Mucosa of descending colon (tissue), 3 donors: ENCODE measurements around the gene SCUBE3. TPM values are rescaled to one million over a fixed set of nuclear protein-coding genes. Genes with fewer than 3 reads are reported as not detected.

Experiments
- ATAC-seq: fragments of 200-7000 bp; cut with Tn5 transposase; one replicate; pipeline ENCODE4 v1.9.1; 2020; ENCODE audit warnings: mild to moderate bottlenecking, moderate library complexity
- DNase-seq, 3 donors: peaks; one replicate each; pipeline ENCODE4 v3.0.0-alpha.2; 2020
- H3K36me3 ChIP-seq: fragments of 200-600 bp; one replicate; pipeline ENCODE4 v1.8.0; 2021; ENCODE audit warnings: low read depth, mild to moderate bottlenecking
- H3K4me1 ChIP-seq: fragments of 200-600 bp; one replicate; pipeline ENCODE4 v1.8.0; 2021; ENCODE audit warnings: low read depth, mild to moderate bottlenecking
- H3K4me3 ChIP-seq: fragments of 200-600 bp; one replicate; pipeline ENCODE4 v1.8.0; 2021; ENCODE audit warnings: mild to moderate bottlenecking
- H3K9me3 ChIP-seq: fragments of 200-600 bp; one replicate; pipeline ENCODE4 v1.8.0; 2021; ENCODE audit warnings: mild to moderate bottlenecking
- intact Hi-C, 2 donors: fragments of 100-400 bp; cut with DNase I in 1 of 2; cut with micrococcal nuclease in 1 of 2; formaldehyde crosslinking; loops; one replicate each; pipeline versions ENCODE4 v1.11.0 to v1.11.1; 2022; cut with DNase I, micrococcal nuclease
- total RNA-seq, 3 donors: library from RNA; stranded (reverse); fragmentation: NEBNext Ultra II Directional in 2 of 3; extraction: Animal tissue kit (Norgen Biotek cat#: 25700) in 2 of 3; gene quantifications; one replicate each; pipeline versions ENCODE4 v1.2.1 to v1.2.4, GENCODE V29; 2021 to 2023
- TF ChIP-seq, protein P1 (sequence below): fragments of 200-600 bp; IDR thresholded peaks from one replicate; pipeline ENCODE4 v1.8.0; 2022; ENCODE audit warnings: antibody characterized with exemption, mild to moderate bottlenecking
- donor health status: DM: no; HTN: no; CAD: no; lungs with moderate emphysema.
- donor health status: DM: no; HTN: no; CAD: no.
- donor health status: DM: no; HTN: yes; CAD: no.

SCUBE3 gene
- total RNA-seq, 3 donors from 2014 or later: 0.14 to 11.6 (median 0.26) TPM

DNA sequence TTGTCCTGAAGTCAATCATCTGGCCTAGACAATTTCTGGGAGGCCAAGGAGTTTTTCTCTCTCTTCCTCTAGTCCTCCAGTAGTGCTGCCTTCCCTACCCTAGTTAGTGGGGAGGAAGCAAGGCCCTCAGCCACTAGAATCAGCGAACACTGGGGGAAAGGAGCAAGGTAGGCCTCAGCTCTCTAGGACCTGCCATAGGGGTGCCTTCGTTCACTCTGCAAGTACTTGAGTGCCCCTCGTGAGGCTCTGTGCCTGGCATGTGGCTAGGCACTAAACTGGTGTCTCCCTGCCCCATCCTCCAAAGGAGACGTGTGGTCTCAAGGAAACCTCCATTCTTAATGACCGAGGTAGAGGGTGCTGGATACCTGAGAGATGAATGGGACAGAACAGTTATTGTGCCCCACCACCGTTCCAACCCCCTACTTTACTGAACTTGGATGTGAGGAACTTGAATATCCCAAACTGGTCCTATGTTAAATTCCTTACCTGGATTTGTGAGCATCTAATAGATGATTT lies 84.9 kb downstream of the SCUBE3 start:
- intact Hi-C loops: no loop called here
- ATAC-seq: no peak

DNA sequence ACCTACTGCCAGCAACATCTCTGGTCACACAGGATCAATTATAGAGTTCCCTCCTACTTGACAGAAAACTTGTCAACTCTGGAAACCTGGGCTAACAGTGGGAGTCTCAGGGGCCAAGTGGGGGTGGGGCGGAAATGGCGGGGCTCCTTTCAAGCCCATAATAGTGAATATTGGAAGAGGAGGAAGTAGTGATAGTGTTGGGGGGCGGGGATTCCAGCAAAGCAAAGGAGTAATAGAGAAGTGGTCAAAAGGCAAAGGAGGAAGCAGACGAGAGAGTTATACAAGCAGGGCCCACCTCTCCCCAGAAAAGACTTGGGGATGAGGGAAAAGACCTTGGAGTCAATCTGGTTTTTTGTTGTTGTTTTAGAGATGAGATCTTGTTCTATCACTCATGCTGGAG lies 85.9 kb downstream of the SCUBE3 start:
- ATAC-seq (no peak), DNase-seq (peak; percentile 55 to 69 (median 60))
- Histone ChIP-seq H3K36me3 (no peaks in the 10 kb centered on the region), H3K4me1 (peaks cover 28% of the 10 kb centered on the region), H3K9me3 (no peaks in the 10 kb centered on the region), H3K4me3 (no peak overlapping the region)
- TF ChIP-seq, protein P1, sequence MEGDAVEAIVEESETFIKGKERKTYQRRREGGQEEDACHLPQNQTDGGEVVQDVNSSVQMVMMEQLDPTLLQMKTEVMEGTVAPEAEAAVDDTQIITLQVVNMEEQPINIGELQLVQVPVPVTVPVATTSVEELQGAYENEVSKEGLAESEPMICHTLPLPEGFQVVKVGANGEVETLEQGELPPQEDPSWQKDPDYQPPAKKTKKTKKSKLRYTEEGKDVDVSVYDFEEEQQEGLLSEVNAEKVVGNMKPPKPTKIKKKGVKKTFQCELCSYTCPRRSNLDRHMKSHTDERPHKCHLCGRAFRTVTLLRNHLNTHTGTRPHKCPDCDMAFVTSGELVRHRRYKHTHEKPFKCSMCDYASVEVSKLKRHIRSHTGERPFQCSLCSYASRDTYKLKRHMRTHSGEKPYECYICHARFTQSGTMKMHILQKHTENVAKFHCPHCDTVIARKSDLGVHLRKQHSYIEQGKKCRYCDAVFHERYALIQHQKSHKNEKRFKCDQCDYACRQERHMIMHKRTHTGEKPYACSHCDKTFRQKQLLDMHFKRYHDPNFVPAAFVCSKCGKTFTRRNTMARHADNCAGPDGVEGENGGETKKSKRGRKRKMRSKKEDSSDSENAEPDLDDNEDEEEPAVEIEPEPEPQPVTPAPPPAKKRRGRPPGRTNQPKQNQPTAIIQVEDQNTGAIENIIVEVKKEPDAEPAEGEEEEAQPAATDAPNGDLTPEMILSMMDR: no peak
- intact Hi-C loops: no loop called here

More for the DNA sequence above, 84.9 kb downstream of the SCUBE3 start:
- H3K4me3 ChIP-seq: no peak overlapping the region
- H3K4me1 ChIP-seq: peaks cover 25% of the 10 kb centered on the region
- no peaks in the 10 kb centered on the region for H3K36me3 ChIP-seq
- no peak for DNase-seq
- H3K9me3 ChIP-seq: no peaks in the 10 kb centered on the region
- TF ChIP-seq, protein P1: no peak

DNA sequence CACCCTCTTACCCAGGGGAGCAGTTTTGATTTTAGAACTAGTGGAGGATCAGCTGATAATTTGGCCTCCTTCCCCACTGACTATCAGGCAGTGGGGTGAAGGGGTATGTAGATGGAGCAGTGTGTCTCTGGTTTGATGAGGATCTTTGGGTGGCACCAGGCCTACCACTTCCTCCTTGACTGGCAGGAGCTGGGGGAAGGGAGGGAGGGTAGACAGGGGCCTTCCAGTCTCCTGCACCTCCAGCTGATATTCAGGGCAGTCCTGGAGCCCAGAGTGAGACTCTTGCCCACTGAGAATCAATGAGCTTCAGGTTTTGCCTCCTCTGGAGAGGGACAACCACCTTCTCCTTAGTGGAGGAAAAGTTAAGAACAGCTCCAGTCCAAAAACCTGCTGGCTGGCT lies 87.1 kb downstream of the SCUBE3 start:
- intact Hi-C loops: no loop called here
- Histone ChIP-seq H3K4me3 (no peak overlapping the region), H3K4me1 (peaks cover 28% of the 10 kb centered on the region), H3K9me3 (no peaks in the 10 kb centered on the region), H3K36me3 (no peaks in the 10 kb centered on the region)
- TF ChIP-seq, protein P1: no peak
- no peak for DNase-seq
- no peak for ATAC-seq

Other genes starting within 250 kb of the SCUBE3 start
- gene TCP11, start 72.6 kb upstream of the SCUBE3 start, total RNA-seq: not detected
- gene ZNF76, start 45.8 kb downstream of the SCUBE3 start, total RNA-seq: 10 to 100 TPM; 33.2 to 42.6 (median 36.2) TPM
- 10 to 100 TPM in 2 of 3 donors, 1 to 10 TPM in 1; 7.4 to 15.1 (median 13.7) TPM for gene DEF6, start 83.9 kb downstream of the SCUBE3 start, total RNA-seq
- 10 to 100 TPM; 44.4 to 66.7 (median 65.6) TPM for gene PPARD, start 128.6 kb downstream of the SCUBE3 start, total RNA-seq
- gene FANCE, start 238.4 kb downstream of the SCUBE3 start, total RNA-seq: 1 to 10 TPM; 4.1 to 5.0 (median 4.4) TPM